ENCODE results near the gene LRRTM4.

- TF ChIP-seq REST (IDR thresholded peaks at IDR 0.05; ENCODE audit: insufficient read depth in 1 of 2, low read depth in 2 of 2, low read length in 2 of 2) = no peak
- no peak for TF ChIP-seq TAF1 (IDR thresholded peaks at IDR 0.05; ENCODE audit: borderline replicate concordance, insufficient read depth, low read length)
- TF ChIP-seq FOXP2 (optimal IDR thresholded peaks at IDR 0.05; ENCODE audit: borderline replicate concordance, extremely low read depth, extremely low read length, insufficient read depth) = no peak
- TF ChIP-seq POLR2AphosphoS5 (IDR thresholded peaks at IDR 0.05; ENCODE audit: low read depth, low read length) = no peak
- TF ChIP-seq SIN3A (IDR thresholded peaks at IDR 0.05; ENCODE audit: borderline replicate concordance, insufficient read depth, low read length) = no peak
Measured at GRCh38 chr2:77348821-77349220, 173.4 kb downstream of the LRRTM4 start.
